ENCODE data around the gene DAND5.
A peak's percentile ranks its signal among the peaks of the same experiment; 100 is the strongest.
"Not testable (repeated sequence)": the region's sequence is repeated elsewhere in the genome, so short reads cannot be mapped to it uniquely, and the experiment has no call there.

DAND5 gene

GRCh38 chr19:12946092-12946721 lies 23.2 kb upstream of the DAND5 start:
- peak; percentile 82 for DNase-seq

DNA sequence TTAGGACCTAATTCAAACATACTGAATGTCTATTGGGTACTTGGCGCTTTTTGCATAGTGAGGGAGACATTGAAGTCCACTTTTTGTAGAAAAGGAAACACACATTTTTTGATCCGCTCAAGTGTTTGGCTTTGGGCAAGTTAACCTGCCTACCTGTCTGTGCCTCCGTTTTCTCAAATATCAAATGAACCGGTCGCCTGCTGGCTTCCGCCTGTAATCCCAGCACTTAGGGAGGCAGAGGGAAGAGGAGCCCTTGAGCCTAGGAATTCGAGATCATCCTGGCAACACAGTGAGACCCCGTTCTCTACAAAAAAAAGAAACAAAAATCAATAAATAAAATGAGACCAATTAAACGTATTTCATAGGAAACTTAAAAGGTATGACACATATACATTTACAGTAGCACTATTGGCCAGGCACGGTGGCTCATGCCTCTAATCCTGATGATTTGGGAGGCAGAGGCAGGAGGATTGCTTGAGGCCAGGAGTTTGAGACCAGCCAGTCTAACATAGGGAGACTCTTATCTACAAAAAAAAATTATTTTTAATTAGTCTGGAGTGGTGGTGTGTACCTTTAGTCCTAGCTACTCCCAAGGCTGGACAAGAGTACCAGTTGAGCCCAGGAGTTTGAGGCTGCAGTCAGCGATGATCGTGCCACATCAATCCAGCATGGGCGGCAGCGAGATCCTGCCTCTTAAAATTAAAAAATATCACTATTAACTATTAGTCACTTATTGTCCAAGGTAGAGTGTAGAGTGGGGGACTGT lies 22.5 kb upstream of the DAND5 start:
- DNase-seq: no peak

GRCh38 chr19:12947702-12948611 lies 21.4 kb upstream of the DAND5 start:
- no peak for DNase-seq

- no peak for DNase-seq
These were observed 20.6 kb upstream of the DAND5 start for GRCh38 chr19:12948612-12949362.

- DNase-seq: no peak
These were observed 19.8 kb upstream of the DAND5 start for GRCh38 chr19:12949363-12950283.

DNA sequence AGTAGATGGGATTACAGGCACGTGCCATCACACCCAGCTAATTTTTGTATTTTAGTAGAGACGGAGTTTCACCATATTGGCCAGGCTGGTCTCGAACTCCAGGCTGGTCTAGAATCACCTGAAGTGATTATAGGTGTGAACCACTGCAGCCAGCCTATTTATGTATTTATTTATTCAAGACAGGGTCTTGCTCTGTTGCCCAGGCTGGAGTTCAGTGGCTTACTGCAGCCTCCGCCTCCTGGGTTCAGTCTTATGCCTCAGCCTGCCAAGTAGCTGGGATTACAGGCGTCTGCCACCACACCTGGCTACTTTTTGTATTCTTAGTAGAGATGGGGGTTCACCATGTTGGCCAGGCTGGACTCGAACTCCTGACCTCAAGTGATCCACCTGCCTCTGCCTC lies 17.3 kb upstream of the DAND5 start:
- not testable (repeated sequence) for DNase-seq

GRCh38 chr19:12952488-12953137 lies 16.8 kb upstream of the DAND5 start:
- DNase-seq: no peak

DNA sequence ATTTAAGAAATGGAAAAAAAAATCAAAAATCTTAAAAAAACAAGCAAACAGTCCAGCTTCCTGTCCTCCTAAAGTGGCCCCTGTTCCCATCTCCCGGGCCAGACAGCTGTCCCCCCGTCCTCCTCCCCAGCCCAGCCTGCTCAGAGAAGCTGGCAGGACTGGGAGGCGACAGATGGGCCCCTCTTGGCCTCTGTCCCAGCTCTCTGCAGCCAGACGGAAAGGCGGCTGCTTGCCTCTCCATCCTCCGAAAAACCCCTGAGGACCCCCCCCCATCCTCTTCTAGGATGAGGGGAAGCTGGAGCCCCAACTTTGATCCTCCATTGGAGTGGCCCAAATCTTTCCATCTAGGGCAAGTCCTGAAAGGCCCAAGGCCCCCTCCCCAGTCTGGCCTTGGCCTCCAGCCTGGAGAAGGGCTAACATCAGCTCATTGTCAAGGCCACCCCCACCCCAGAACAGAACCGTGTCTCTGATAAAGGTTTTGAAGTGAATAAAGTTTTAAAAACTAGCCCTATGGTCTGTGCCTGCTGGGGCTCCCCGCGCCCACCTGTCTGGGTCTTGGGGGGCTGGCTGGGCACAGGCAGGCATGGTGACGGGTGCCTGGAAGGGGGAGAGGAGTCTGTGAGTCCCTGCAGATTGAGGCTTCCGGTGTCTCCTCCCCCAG lies 16.1 kb upstream of the DAND5 start:
- DNase-seq: no peak

DNA sequence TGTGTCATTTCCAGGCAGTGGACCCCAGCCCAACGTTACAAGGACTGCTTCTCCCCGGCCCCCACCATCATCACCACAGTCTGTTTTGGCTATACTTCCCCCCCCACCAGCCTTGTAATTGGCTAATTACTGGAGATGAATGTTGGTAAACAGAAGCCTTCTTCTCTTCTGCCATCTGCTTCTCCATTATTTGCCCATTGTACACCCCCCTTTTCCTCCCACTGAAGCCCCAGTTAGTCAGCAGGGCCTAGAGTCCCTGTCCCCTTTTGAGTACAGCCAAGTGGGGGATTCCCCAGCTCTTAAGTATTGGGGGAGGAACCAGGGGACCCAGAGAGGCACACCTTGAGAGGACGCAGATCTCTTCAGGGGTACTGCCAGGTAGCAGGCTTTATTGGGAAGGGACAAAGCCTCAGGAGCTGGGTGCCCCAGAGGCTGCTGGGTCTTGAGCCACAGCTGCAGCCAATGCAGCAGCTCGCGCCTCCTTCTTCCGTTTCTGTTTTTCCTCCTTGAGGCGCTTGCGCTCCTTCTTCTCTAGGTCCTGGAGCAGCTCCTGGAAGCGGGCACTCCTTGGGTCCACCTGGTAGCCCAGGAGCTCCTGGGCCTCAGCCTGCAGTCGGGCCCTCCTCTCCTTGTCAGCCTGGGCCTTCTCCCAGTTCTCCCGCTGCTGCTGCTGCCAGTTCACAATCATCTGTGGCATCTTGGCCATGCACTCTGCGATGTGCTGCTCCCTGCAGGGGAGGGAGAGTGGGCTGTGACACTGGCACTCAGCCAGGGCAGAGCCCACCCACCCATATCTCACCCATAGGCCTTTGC lies 15.4 kb upstream of the DAND5 start:
- DNase-seq: no peak

- DNase-seq: no peak
These were observed 14.8 kb upstream of the DAND5 start for GRCh38 chr19:12954612-12954962.

DNA sequence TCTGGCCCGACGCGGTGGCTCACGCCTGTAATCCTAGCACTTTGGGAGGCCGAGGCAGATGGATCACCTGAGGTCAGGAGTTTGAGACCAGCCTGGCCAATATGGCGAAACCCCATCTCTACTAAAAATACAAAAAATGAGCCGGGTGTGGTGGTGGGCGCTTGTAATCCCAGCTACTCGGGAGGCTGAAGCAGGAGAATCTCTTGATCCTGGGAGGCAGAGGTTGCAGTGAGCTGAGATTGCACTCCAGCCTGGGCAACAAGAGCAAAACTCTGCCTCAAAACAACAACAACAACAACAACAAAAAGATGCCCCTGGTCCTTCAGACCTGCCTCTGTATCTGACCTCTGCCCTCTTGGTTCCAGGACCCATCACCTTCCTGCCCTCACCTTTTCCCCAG lies 13.8 kb upstream of the DAND5 start:
- DNase-seq: not testable (repeated sequence)

DNA sequence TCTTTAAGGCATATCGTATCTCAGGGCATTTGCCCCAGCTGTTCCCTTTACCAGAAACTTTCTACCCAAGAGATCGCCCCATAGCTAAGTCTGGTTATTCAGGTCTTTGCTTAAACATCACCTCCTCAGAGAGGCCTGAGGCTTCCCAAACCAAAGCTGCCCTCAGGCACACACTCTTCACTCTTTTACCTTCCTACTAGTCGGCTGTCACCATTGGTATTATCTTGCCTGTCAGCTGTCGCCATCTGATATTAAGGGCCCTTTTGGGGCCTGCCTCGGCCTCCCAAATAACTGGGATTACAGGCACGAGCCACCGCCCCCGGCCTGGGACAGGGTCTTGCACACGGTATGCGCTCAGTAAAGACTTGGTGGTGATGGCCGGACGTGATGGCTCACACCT lies 13.4 kb upstream of the DAND5 start:
- DNase-seq: no peak

- peak; percentile 92 for DNase-seq
These were observed 12.7 kb upstream of the DAND5 start, which contains the start of gene GADD45GIP1 for GRCh38 chr19:12956446-12957388. TSS of gene GADD45GIP1 (minus strand) at chr19:12957223. CDS start at chr19:12957212, 11 bp downstream.

DNA sequence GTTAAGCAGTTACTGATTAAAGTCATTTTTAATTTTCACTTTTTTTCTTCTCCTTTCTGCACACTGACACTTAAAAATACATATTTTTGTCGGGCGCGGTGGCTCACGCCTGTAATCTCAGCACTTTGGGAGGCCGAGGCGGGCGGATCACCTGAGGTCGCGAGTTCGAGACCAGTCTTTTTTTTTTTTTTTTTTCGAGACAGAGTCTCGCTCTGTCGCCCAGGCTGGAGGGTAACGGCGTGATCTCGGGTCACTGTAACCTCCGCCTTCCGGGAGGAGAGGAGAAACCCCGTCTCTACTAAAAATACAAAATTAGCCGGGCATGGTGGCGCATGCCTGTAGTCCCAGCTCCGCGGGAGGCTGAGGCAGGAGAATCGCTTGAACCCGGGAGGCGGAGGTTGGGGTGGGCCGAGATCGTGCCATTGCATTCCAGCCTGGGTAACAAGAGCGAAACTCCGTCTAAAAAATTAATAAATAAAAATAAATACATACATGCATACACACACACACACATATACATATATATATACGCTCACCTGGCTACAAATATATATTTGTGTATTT lies 11.9 kb upstream of the DAND5 start:
- not testable (repeated sequence) for DNase-seq

GRCh38 chr19:12959481-12959880 lies 9.9 kb upstream of the DAND5 start:
- DNase-seq: no peak

DNA sequence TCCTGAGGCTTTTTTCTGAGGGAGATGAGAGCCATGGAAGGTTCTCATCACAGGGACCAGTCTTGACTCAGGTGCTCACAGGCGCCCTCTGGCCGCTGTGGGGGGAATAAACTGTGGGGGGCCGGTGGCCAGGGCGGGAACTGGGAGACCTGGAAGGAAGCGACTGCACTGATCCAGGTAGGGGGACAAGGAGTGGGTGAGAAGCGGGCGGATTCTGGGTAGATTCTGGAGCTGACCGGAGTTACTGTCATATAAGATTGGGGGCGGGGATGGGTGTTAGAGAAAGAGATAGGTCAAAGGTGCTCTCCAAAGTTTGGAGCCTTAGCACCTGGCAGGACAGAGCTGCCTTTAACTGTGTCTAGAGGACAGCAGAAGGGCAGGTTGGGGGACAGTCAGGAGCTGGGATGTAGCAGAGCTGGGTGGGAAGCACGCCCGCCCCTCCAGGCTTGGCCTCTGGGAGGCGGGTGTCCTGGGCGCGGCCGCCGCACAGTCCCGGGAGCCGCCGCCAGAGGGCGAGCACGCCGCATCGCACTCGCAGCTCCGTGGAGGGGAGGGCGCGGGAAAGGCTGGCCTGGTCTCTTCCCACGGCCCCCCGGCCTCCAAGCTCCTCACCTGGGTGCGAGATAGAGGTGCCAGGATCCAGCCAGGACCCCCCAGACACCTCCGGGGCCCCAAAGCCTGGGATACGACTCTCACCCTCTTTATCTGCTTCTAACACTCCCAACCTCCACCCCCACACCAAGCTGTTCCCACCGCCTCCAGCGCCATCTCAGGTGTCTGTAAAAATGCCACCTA lies 4.2 kb upstream of the DAND5 start:
- DNase-seq: peak; percentile 86

GRCh38 chr19:12965812-12966135 lies 3.6 kb upstream of the DAND5 start:
- no peak for DNase-seq
